MM.1S (cell line): ENCODE measurements around the gene DRC7.

Experiments used
- CTCF ChIP-seq: fragments of 300-600 bp; sonication (generic); IDR thresholded peaks from 2 replicates; pipeline ENCODE4 v1.5.1; 2016; ENCODE audit warnings: antibody characterized with exemption, low read length, mixed read lengths
- EZH2 ChIP-seq: fragments of 300-600 bp; sonication (generic); optimal IDR thresholded peaks from 2 replicates; pipeline ENCODE3; 2017; ENCODE audit warnings: low read depth, mild to moderate bottlenecking, antibody characterized with exemption, low read length, mixed read lengths

GRCh38 chr16:57672416-57672815 is 22.2 kb upstream of the DRC7 start:
- TF ChIP-seq CTCF = no peak
- TF ChIP-seq EZH2 = no peak
